Dedifferentiated amniotic fluid mesenchymal stem cell (primary cell): ENCODE measurements around the gene NEAT1.

Experiments used
- DNase-seq: peaks from one replicate; pipeline ENCODE4 v3.0.0-alpha.2; 2016; ENCODE audit errors: extremely low spot score

NEAT1 gene

GRCh38 chr11:65421794-65422632, 585 bp upstream of the NEAT1 start:
- peak; percentile 96 for DNase-seq

- no peak for DNase-seq
Observed at GRCh38 chr11:65423516-65424204, 1.1 kb downstream of the NEAT1 start.

- no peak for DNase-seq
Observed at GRCh38 chr11:65424205-65425104, 1.9 kb downstream of the NEAT1 start.

- DNase-seq: peak; percentile 57
Observed at GRCh38 chr11:65425105-65425970, 2.7 kb downstream of the NEAT1 start.

- peak; percentile 82 for DNase-seq
Observed at GRCh38 chr11:65425971-65426838, 3.6 kb downstream of the NEAT1 start.

GRCh38 chr11:65426839-65427690, 4.5 kb downstream of the NEAT1 start:
- DNase-seq: peak; percentile 63

GRCh38 chr11:65427691-65428577, 5.3 kb downstream of the NEAT1 start:
- peak; percentile 62 for DNase-seq

- DNase-seq: no peak
Observed at GRCh38 chr11:65428578-65429067, 6.0 kb downstream of the NEAT1 start.

- peak; percentile 63 for DNase-seq
Observed at GRCh38 chr11:65429068-65429681, 6.6 kb downstream of the NEAT1 start.

- peak; percentile 64 for DNase-seq
Observed at GRCh38 chr11:65429724-65430405, 7.3 kb downstream of the NEAT1 start.

- no peak for DNase-seq
Observed at GRCh38 chr11:65430406-65431217, 8.0 kb downstream of the NEAT1 start.

- DNase-seq: no peak
Observed at GRCh38 chr11:65431451-65432099, 9.0 kb downstream of the NEAT1 start.

- no peak for DNase-seq
Observed at GRCh38 chr11:65432100-65432650, 9.6 kb downstream of the NEAT1 start.

- DNase-seq: peak; percentile 54
Observed at GRCh38 chr11:65432686-65433582, 10.3 kb downstream of the NEAT1 start.
